NCI-H1092 (cell line): ENCODE data around the gene SLC18A3.

Experiments
- DNase-seq: peaks from one replicate; lab custom pipeline; 2025; lab: John Stamatoyannopoulos, UW

SLC18A3 gene

DNA sequence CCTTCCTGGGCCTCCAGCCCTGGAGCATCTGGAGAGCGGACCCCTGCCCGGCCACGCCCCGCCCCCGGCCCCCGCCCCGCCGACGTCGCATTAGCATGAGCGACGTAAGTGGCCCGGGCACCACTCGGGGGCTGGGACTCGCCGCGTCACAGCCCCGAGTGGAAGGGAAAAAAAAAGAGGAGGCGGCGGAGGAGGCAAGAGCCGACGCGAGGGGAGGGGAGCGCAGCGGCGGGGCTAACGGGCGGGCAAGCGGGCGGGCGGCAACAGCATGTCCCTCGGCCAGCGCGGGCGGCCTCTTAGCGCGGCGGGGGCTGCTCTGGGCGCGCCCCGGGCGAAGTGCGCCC lies at the start of gene SLC18A3:
Gene SLC18A3, plus strand, starts transcription at position 197 of the 344 bp plus-strand sequence. CDS start 431 bp downstream, outside the sequence.
- DNase-seq, result no peak

DNA sequence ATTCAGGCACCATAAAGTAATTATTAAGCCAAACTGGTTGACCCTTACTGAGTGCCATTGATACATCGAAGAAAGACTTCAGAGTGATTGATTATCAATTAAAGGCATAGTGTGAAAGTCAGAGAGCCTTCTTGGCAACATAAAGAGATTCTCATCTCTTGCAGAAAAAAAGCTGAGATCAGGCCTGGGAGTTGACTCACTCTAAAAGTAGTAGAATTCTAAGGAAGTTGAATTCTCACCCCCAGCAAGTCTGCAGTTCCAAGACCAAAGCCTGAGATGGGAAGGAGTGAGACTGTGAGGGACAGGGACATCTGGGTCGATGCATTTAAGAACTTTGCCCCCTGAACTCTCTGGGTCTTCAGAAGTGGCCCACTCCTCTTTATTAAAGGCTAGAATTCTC lies 49.6 kb upstream of the SLC18A3 start:
- no peak for DNase-seq

- DNase-seq, result no peak
These were observed 47.2 kb upstream of the SLC18A3 start for GRCh38 chr10:49562893-49563292.

DNA sequence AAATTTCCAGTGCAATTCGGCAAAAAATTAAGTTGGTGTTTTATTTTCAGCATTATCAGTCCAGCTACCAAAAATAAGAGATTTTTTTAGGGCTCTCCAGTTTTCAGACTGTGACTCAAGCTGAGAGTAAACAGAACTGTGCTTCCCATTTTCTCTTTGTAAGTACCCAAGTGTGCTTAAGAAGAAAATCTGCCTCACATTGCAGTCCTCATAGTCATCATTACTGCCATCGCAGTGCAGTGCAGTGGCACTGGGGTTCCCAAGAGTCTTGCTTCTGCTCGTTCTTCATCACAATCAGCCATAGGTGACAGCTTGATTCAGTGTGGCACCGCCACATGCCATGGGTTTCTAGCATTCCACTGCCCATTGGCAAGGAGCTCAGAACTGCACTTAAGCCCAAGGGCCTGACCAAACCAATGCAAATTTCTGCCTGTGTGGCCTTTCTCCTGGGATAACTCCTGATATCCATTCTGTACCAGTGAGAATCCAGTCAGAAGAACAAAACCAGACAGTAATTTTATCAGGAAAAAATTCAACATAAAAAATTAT lies 45.6 kb upstream of the SLC18A3 start:
- DNase-seq, result no peak

GRCh38 chr10:49567810-49568209 lies 42.3 kb upstream of the SLC18A3 start:
- no peak for DNase-seq

GRCh38 chr10:49568235-49568634 lies 41.9 kb upstream of the SLC18A3 start:
- DNase-seq, result no peak

- no peak for DNase-seq
These were observed 41.0 kb upstream of the SLC18A3 start for GRCh38 chr10:49569031-49569631.

GRCh38 chr10:49571388-49571787 lies 38.7 kb upstream of the SLC18A3 start:
- DNase-seq, result peak; percentile 2

DNA sequence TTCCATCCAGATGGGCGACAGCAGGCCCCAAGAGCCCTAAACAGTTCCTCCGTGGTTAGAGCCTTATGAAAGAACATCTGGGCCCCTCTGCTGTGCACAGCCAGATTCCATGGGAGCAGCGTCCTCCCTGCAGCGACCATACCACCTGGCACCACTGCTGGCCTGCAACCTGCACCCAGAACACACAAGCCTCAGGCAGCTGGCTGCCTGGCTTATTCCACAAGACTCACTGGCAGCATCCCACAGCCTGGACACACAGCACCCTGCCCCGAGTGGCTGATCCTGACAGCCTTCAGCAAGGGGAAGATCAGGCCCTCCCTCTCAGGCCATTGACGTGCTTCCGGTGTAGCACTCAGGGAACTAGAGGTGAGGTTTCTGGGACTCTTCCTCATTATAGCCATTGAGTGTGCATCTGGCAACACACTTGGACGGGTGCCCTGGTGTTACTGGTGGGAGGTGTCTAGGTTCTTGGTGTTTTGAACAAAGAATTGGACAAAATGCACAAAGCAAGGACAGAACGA lies 37.5 kb upstream of the SLC18A3 start:
- no peak for DNase-seq

DNA sequence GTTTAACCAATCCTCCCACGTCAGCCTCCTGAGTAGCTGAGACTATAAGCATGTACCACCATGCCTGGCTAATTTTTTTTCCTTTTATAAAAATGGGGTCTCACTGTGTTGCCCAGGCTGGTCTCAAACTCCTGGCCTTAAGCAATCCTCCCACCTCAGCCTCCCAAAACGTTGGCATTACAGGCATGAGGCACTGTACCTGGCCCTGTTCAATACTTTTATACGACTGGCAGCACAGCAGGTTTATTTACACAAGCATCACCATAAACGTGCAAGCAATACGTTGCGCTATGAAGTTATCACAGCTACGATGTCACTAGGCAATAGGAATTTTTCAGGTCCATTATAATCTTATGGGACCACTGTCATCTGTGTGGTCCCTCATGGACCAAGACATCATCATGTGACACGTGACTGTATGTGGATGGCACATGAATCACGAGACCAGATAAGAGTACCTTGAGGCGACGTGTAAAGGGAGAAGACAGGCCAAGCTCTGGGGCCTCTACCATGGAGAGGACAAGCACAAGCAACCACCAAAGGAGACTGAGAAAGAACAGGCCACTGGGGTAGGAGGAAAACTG lies 34.5 kb upstream of the SLC18A3 start:
- DNase-seq, result no peak

DNA sequence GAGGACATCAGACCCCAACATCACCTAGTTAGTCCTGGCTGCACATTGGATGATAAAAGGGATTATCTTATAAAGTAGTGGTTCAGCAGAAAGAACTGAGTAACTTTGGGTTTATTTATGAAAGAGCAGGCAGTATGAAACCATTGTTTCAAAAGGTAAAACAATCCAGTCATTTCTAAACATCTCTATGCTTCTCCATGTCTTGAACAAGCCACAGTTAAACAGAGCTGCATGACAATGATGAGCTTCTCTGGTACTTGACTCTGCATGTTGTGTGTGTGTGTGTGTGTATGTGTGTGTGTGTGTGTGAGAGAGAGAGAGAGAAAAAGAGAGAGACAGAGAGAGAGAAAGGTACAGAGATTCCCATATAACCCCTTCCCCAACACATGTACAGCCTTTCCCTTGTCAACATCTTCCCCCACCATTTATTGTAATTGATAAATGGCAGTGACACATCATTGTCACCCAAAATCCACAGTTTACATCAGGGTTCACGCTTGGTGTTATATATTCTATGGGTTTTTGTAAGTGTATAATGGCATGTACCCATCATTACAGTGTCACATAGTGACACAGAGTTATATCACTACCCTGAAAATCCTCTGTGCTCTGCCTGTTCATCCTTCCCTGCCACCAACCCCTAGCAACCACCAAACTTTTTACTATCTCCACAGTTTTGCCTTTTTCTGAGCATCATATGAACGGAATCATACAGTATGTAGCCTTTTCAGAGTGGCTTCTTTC lies 32.8 kb upstream of the SLC18A3 start:
- no peak for DNase-seq

DNA sequence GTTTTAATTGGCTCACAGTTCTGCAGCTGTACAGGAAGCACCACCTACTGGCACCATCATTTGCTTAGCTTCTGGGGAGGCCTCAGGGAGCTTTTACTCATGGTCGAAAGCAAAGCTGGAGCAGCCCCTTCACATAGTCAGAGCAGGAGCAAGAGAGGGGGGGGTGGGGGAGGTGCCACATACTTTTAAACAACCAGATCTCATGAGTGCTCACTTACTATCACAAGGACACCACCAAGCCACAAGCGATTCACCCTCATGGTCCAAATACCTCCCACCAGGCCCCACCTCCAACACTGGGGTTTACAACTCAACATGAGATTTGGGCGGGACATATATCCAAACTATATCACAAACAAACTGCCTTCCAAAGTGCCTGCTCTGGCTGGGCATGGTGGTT lies 31.7 kb upstream of the SLC18A3 start:
- DNase-seq, result no peak

DNA sequence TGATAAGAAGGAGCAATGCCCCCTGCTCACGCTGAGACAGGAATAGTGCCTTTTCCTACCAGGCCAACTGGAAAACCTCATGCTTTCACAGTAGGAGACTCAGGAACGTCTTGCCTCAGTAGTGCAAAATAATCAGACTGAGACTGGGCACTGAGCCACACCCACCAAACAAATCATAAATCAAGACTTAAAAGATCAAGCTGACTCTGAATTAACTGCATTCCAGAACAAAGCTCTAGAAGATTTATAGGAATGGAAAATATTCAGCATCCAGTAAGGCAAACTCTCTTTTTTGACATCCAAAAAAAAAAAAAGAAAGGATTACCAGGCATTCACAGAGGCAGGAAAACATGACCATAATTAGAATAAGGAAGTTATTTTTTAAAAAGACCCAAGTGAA lies 30.5 kb upstream of the SLC18A3 start:
- no peak for DNase-seq

GRCh38 chr10:49585387-49585786 lies 24.7 kb upstream of the SLC18A3 start:
- DNase-seq, result no peak

GRCh38 chr10:49587981-49588380 lies 22.1 kb upstream of the SLC18A3 start:
- DNase-seq, result no peak

DNA sequence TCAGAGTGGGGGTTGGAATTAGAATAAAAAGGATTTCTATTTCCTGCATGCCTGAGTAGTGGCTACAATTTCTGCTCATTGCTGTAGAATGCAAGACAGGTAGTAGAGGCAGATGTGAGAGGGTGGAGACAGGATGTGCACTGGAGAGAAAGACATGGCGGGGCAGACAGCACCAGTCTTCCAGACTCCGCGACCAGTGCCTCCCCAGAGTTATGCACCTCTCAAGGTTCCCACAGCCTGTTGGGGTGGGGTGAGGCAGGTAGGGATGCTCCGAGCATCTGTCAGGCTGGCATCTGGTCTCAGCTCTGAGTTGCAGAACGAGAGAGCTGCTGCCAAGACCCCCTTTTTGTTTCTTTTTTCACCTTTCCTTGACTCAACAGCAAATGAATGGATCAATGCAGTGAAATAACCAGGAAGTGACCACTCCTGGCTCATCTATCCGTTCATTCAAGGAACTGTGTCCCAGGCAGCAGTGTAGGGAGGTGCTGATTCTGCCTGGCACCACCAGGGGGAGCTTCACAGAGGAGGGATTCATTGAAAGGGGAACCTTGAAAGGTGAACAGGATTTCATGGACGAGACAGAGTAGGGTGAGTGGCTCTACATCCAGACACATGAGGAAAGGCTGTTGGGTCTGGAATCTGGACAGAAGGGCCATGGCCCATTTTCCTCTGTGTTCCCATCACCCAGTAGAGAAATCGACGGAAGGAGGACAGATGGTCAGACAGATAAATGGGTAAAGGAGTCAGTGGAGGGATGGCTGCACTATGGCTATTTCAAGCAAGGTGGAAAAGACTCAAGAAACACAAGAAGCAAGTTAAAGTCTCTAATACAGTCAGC lies 17.2 kb upstream of the SLC18A3 start:
- DNase-seq, result peak; percentile 32

DNA sequence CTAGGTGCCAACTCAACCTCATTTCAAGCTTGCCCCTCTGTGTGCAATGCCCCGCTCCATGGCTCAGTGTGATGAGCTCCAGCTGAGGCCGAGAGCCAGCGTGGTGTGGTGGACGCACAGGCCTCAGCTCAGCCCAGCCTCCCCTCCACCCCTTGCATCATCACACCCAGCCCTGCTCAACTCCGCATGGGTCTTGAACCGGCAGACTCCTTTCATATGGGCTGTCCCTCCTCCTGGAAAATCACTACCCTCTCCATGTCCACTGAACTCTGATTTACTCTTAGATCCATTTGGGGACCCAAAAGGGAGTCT lies 16.6 kb upstream of the SLC18A3 start:
- DNase-seq, result no peak

DNA sequence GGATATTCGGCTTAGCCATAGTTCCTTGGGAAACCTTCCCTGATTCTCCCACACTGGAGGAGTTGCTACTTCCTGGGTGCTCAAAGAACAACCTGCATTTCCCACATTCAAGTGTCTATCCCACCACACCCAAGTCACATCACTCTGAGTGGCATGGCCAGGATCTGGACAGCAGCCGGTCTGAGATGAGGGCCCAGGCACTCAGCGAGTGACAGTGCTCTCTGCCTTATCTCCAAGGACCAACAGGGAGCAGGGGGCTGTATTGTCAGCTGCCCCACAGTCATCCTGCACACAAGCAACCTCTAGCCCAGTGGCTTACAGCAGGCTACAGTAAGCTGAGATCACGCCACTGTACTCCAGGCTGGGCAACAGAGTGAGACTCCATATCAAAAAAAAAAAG lies 16.1 kb upstream of the SLC18A3 start:
- no peak for DNase-seq

DNA sequence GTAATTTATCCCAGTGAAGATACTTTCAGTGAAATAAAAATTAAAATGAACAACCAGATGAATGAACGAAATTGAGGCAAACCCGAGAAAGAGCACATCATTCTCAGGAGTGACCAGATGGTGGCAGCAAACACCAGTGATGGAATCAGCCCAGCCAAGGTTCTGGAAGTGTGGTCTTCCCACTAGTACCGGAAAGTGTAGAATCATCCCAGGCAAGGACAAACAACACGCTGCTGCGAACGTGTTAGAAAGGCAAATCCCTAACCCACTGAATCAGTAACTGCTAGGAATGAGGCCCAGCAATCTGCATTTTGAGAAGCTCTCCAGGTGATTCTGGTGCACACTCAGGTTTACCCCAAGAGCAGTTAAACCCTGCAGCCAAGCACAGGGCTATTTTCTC lies 15.5 kb upstream of the SLC18A3 start:
- peak; percentile 25 for DNase-seq

DNA sequence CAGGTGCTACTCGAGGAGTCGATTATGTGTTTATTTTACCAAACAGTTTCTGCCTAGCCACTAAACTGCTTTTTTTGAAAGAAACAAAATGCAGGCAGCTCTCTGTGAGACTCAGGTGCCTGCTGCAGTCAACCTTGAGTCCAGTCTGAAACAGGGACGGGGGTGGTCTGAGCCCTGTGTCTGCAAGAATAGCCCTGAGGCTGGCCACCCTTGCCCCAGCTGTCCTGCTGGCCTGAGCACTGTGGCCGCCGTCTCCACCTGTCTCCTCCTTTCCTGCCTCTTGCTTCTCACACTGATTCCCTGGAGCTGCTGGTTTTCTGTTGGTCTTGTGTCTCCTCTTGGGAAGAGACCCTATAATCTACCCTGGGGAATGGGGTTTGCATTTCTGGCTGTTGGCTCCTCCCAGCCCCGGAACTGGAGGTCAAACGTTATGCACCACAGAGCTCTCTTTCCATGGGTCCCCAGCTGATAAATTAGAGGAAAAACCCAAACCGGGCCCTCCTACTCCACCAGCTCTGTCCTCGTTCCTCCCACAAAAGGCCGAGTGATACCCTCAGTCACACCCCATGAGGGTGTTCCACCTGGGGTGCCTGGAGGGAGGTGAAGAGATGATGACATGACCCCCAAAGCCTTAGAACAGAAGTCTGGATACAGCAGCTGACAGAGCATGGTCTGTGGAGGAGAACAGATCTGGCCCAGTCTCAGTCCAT lies 15.0 kb upstream of the SLC18A3 start:
- DNase-seq, result no peak

DNA sequence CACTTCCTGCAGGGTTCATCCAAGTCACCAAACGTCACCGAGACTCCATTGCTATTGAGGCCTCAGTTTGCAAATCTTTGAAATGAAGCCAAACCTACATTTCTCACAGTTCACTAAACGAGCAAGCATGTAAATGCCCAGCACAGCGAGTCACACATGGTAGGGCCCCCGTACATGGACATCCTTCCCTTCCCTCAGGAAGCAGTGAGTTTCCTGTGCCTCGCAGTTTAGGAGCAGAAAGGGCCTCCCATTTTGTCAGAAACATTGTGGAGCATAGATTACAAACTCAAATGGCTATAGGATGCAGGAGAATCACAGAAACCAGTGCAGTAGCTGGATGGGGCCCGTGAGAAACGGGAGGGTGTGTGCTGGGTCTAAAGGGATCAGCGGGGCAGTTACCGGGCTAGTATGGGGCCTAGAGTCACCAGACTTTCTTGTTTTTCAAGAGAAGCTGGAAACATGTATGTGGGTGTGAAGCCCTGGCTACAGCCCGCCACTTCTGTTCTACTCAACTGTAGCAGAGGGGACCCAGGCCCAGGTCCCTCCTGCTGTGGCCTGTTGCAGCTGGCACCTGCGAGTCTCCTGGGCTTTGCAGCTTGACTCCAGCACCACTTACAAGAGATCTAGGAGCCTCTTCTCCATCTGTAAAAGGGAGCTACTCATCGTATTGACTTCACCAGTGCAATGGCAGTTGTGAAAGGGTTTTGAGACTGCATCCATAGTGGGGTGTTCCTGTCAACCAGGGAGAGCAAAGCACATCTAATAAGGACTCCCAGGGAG lies 14.2 kb upstream of the SLC18A3 start:
- DNase-seq, result no peak
